Erythroblast (primary cell): ENCODE measurements around the gene CACNA1H.

ENCODE experiments used
- GATA1 ChIP-seq: IDR thresholded peaks from 2 replicates; pipeline ENCODE4 v1.6.1; 2011; ENCODE audit warnings: low read depth, mild to moderate bottlenecking, control low read depth, low read length, moderate library complexity
- POLR2A ChIP-seq: IDR thresholded peaks from 2 replicates; pipeline ENCODE4 v1.6.1; 2011; ENCODE audit warnings: mild to moderate bottlenecking, low read length

DNA sequence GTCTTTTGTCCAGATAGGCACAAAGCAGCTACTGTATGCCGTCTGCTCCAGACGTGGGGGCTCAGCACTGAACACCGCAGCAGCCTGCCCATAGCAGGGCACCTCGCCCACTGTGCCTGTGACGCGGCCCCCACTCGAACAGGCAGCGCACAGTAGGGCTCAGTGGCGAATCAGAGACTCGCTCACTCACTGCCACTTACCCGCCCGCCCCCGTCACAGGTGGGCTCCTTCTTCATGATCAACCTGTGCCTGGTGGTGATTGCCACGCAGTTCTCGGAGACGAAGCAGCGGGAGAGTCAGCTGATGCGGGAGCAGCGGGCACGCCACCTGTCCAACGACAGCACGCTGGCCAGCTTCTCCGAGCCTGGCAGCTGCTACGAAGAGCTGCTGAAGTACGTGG is 48.5 kb downstream of the CACNA1H start:
- no peak for TF ChIP-seq POLR2A
- no peak for TF ChIP-seq GATA1
